Upper lobe of left lung (tissue), 4 donors: ENCODE measurements around the gene OR51B6.

Source experiments
- CTCF ChIP-seq, 6 experiments: fragments of 450-650 bp in 4 of 6; fragments of 200-600 bp in 2 of 6; sonication (generic) in 2 of 6; IDR thresholded peaks; one replicate each; pipeline ENCODE4 v1.5.1; 2016 to 2019; ENCODE audit warnings: antibody characterized with exemption in 6 of 6
- EP300 ChIP-seq, 4 donors: sonication (generic); formaldehyde crosslinking; IDR thresholded peaks; one replicate each; pipeline ENCODE4 v1.5.1; 2017; ENCODE audit warnings: antibody characterized with exemption in 4 of 4, control low read depth in 2 of 4
- POLR2A ChIP-seq, 4 donors: fragments of 450-650 bp; IDR thresholded peaks; one replicate each; pipeline ENCODE4 v1.5.1; 2016 to 2017; ENCODE audit warnings: antibody characterized with exemption in 4 of 4, mild to moderate bottlenecking in 2 of 4
- POLR2AphosphoS5 ChIP-seq, 2 donors: sonication (generic); formaldehyde crosslinking; IDR thresholded peaks; one replicate each; pipeline ENCODE4 v1.5.1; 2017; ENCODE audit warnings: antibody characterized with exemption in 2 of 2

- TF ChIP-seq POLR2A (IDR thresholded peaks at IDR 0.05): no peak
- no peak for TF ChIP-seq CTCF (IDR thresholded peaks at IDR 0.05)
- no peak for TF ChIP-seq POLR2AphosphoS5 (IDR thresholded peaks at IDR 0.05)
- TF ChIP-seq EP300 (IDR thresholded peaks at IDR 0.05): no peak
Measured at GRCh38 chr11:5394091-5394490, 42.8 kb downstream of the OR51B6 start.
